ENCODE results near the gene TFG. TPM values are rescaled to one million over a fixed set of nuclear protein-coding genes. Genes with fewer than 3 reads are reported as not detected.

Gene TFG
- total and polyA plus RNA-seq, 9 of the 15 experiments (the other 6 are each of a cell fraction or from before 2014, with no cell fraction given), result 31.8 to 143 (median 57.8) TPM

- TF ChIP-seq ATF7 (IDR thresholded peaks at IDR 0.05), result 0 out of 2 replicates have a peak, but pooled peaks have one; percentile 15
- TF ChIP-seq ATF3 (IDR thresholded peaks at IDR 0.05), result peak; percentile 19; the same call in 1 of the 2 replicates
- TF ChIP-seq ATF3 (CRISPR knock-in tag; conservative IDR thresholded peaks at IDR 0.05), result no peak
- no peak for TF ChIP-seq ZNF512 (tag; IDR thresholded peaks at IDR 0.05)
- ChIA-PET CTCF (ENCODE audit: low intra/inter-chr PET ratio) (no interaction called here), POLR2A (interaction anchor here (0.5 to 2.5 kb wide), 3 partner anchors 16 to 400 kb away, joined by 3 to 9 read pairs (median 5); partner anchors contain the start of gene TFG)
- H3K79me2 ChIP-seq (ENCODE audit: control insufficient read depth, insufficient read depth, low read length), result no peaks in the 10 kb centered on the region
- H3K9ac ChIP-seq (ENCODE audit: insufficient read depth in 1 of 2, low read depth in 2 of 2, low read length in 2 of 2), result no peak overlapping the region; a peak in 1 of 4 replicates
- intact Hi-C loops (cut with micrococcal nuclease), result no loop called here
- in situ Hi-C loops (cut with MboI), result no loop called here
- H3K9me1 ChIP-seq (ENCODE audit: control insufficient read depth, insufficient read depth, low read length), result no peaks in the 10 kb centered on the region
- H3K27me3 ChIP-seq (ENCODE audit: control insufficient read depth in 2 of 2, insufficient read depth in 2 of 2, low read length in 2 of 2), result no peaks in the 10 kb centered on the region
- H3K4me1 ChIP-seq (replicated peaks in 1 of 2; ENCODE audit: control insufficient read depth in 2 of 2, insufficient read depth in 2 of 2, low read length in 2 of 2), result peaks cover 0 to 5% of the 10 kb centered on the region in 2 experiments; a peak in 2 of 5 replicates
- peak; percentile 65 for ATAC-seq
- H4K20me1 ChIP-seq (replicated peaks; ENCODE audit: control insufficient read depth, insufficient read depth, low read length), result no peaks in the 10 kb centered on the region
- 0 out of 2 replicates have a peak overlapping the region, but pooled peaks have one; percentile 50 for H2AFZ ChIP-seq (ENCODE audit: low read depth, low read length)
- no peak overlapping the region for H3K4me3 ChIP-seq
- no peak for DNase-seq (ENCODE audit: extremely low read depth in 1 of 4, low spot score in 3 of 4)
- no peak overlapping the region for H3K27ac ChIP-seq (ENCODE audit: extremely low read depth, low read depth, low read length)
- no peak for FAIRE-seq
- 57% methylated on average over 11 of the region's 41 CpGs for WGBS (ENCODE audit: insufficient coverage, low coverage, missing lambda C conversion rate)
- H3K4me2 ChIP-seq (ENCODE audit: insufficient read depth, low read length), result no peak overlapping the region
- no peaks in the 10 kb centered on the region for H3K36me3 ChIP-seq (ENCODE audit: control insufficient read depth, insufficient read depth, low read length)
- H3K9me3 ChIP-seq (replicated peaks; ENCODE audit: control insufficient read depth, insufficient read depth, low read depth, low read length), result no peaks in the 10 kb centered on the region
- BruUV-seq (replicated peaks), result no TSS peak
Measured at GRCh38 chr3:100682056-100682853, 27.0 kb upstream of the TFG start.
